ENCODE data around the gene TMEM97.
A peak's percentile ranks its signal among the peaks of the same experiment; 100 is the strongest.

Gene TMEM97

DNA sequence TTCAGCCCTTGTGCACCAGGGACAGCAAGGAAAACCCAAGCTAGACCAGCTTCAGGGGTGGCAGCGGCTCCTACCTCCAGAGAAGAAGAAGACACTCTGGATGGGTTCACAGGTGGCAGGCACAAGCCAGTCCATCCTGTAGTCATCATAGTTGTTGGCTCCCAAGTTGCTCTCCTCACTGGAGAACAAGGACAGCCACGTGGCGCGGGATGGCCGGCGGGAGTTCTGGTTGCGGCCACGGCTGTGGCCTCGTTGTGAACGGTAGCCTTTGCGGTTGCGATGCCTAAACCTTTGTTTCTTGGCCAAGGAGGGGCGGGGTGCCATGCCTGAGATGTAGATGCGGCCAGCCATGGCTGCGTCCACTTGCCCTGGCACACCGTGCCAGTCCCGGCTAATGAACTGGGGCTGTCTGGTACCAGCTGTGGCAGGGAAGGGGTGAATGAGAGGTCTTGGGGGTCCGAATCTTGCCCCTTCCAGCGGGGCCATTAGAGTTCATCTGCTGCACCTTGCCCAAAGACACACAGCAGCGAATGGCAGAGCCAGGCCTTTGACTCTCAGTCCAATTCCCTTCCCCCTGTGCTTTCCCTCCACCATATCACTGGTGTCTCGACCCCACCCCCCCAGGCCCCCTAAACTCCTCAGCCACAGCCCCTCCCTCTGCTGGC lies 48.8 kb downstream of the TMEM97 start:
- DNase-seq: no peak

- no peak for DNase-seq
Observed at GRCh38 chr17:28368306-28368831, 49.4 kb downstream of the TMEM97 start.

DNA sequence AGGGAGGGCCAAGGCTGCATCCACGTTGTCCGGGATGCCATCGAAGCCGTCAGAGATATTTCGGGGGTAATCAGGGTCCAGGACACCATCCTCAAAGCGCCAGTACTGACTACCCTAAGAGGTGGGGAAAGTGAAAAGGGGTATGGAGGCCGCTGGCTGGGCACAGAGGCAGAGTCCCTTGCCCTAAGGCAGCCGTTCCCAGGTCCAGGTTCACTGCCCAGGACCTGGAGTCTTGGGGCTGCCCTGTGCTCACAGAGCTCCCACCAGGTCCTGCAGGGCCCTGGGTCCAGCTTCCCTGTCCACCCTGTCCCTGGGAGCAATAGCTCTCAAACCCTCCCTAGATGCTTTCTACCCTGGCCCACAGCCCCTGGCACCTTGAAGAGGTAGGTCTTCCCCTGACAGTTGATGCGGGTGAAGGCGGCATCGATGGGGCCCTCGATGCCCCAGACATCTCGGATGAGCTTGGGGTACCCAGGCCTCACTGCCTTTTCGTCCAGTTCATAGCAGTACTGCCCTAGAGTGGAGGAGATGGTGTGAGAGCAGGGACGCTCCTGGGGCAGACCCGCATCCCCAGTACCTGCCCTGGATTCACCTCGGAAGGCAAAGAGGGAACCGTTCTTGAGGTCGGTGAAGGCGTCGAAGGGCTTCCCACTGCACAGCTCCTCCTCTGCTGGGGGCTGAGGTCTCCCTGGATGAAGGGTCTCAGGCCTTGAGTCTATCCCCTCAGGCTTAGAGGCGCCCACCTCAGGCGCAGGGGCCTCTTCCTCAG lies 50.1 kb downstream of the TMEM97 start:
- DNase-seq: no peak

DNA sequence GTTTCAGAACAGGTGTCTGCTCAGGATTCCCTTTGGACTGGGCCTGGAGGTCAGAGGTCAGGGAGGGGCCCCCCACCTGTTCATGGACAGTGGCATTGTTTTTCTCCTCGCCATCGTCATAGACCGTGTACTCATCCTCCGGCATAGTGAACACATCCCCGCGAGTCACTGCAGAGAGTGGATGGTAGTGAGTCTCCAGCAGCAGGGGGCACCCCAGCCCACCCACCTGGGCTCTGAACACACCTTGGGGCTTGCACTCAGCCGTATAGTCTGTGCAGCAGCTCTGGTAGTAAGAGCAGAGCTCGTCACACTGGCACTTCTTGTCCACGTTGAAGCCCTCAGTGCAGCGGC lies 50.7 kb downstream of the TMEM97 start:
- DNase-seq: no peak

DNA sequence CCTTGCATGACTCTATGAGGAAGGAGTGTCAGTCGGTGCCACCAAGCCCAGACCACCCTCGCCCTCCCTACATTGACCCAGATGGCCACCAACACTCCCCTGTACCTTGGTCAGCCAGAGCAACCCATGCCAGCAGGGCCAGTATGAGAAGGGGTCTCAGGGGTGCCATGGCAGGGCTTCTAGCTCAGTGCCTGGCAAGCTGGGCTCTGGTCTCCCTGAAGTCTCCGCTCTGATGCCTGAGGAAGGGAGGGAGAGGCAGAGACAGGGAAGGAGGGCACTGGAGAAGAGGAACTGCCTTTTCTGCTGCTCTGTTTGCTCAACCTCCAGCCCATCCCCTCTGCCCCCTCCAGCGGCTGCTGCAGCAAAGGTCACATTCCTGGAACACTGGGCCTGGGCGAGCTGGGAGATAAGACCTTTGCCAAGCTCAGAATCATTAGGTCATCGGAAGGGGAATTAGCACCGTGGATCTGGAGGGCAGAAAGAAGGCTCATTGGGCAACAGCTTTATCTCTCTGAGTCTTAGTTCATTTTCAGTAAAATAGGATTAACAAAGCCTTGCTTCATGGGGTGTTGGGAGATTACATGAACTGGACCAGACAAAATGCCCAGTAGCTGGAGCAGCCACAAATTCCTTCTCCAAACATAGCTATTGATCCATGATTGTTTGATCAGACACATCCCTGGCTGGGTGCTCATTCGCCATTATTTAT lies 51.2 kb downstream of the TMEM97 start, which contains the start of gene VTN:
Gene VTN (minus strand): TSS at position 273 of the 709 bp plus-strand sequence. CDS start 104 bp downstream, at position 169.
- peak; percentile 49 for DNase-seq

GRCh38 chr17:28370744-28371103 lies 51.7 kb downstream of the TMEM97 start:
- no peak for DNase-seq

GRCh38 chr17:28371245-28372202 lies 52.5 kb downstream of the TMEM97 start, which contains the start of gene SARM1:
Gene SARM1 (plus strand): TSS chr17:28371694. CDS start chr17:28372033, 339 bp downstream.
- DNase-seq: no peak

- no peak for DNase-seq
Observed at GRCh38 chr17:28372203-28372944, 53.4 kb downstream of the TMEM97 start.

- DNase-seq: no peak
Observed at GRCh38 chr17:28372945-28373274, 53.9 kb downstream of the TMEM97 start.

All from MV-4-11 (cell line).